ENCODE measurements around the gene ARIH2.

- TF ChIP-seq JUN (IDR thresholded peaks at IDR 0.05; ENCODE audit: borderline replicate concordance, insufficient read depth, insufficient read length, low read depth) (no peak), POLR2A (IDR thresholded peaks at IDR 0.05; ENCODE audit: low read depth, low read length) (peak; percentile 22), MYC (IDR thresholded peaks at IDR 0.05; ENCODE audit: low read depth, low read length) (no peak), EZH2 (IDR thresholded peaks at IDR 0.05; ENCODE audit: borderline replicate concordance, low read depth, low read length, severe bottlenecking) (no peak)
- TF ChIP-seq, protein P1, sequence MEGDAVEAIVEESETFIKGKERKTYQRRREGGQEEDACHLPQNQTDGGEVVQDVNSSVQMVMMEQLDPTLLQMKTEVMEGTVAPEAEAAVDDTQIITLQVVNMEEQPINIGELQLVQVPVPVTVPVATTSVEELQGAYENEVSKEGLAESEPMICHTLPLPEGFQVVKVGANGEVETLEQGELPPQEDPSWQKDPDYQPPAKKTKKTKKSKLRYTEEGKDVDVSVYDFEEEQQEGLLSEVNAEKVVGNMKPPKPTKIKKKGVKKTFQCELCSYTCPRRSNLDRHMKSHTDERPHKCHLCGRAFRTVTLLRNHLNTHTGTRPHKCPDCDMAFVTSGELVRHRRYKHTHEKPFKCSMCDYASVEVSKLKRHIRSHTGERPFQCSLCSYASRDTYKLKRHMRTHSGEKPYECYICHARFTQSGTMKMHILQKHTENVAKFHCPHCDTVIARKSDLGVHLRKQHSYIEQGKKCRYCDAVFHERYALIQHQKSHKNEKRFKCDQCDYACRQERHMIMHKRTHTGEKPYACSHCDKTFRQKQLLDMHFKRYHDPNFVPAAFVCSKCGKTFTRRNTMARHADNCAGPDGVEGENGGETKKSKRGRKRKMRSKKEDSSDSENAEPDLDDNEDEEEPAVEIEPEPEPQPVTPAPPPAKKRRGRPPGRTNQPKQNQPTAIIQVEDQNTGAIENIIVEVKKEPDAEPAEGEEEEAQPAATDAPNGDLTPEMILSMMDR (IDR thresholded peaks at IDR 0.05; ENCODE audit: extremely low read depth in 1 of 2, insufficient read depth in 1 of 2, low read depth in 1 of 2, low read length in 2 of 2) = no peak
- TF ChIP-seq, protein P2, sequence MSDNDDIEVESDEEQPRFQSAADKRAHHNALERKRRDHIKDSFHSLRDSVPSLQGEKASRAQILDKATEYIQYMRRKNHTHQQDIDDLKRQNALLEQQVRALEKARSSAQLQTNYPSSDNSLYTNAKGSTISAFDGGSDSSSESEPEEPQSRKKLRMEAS (IDR thresholded peaks at IDR 0.05; ENCODE audit: insufficient read depth, insufficient read length) = no peak
Measured at GRCh38 chr3:49018707-49019006, 100.0 kb downstream of the ARIH2 start.

Data from endothelial cell of umbilical vein (primary cell).